ENCODE data around the gene CNTNAP2. TPM values are rescaled to one million over a fixed set of nuclear protein-coding genes. Genes with fewer than 3 reads are reported as not detected.

The CNTNAP2 gene
- total and polyA plus RNA-seq, 2 of the 13 experiments (the other 11 are each of a cell fraction or from before 2014, with no cell fraction given): 0.40 to 0.42 TPM

DNA sequence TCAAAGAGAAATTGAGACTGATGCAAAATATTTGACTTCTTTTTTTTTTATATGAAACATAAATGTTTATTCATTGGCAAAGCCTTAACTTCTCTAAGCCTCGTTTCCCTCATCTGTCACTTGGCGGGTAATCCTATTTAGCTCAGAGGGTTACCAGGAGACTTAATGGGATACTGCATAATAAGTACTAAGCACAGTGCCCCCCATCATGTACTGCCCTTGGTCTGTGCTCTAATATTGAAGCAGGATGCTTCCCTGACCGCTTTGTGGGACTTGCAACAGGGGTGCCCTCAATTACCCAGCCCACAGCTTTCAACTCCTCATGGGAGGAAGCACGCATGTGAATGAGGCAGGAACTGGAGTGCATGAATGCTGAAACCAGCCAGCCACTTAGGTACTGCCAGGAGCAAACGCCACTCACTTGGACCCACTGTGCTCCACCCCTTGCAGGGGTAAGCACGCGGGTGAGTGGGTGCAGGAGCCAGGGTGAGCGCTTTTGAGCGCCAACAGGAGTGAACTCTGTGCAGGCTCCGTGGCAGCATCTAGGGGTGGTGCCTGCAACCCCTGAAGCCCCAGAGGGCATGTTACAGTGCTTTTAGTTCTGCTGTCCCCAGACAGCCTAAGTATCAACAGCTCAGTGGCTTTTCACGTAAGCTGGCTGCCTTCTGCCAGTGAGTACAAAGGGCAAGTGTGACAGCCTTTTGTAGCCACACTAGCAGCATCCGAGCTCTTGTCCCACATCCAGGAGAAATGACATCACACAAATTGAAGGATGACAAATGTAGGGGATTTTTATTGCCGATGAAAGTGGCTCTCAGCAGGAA lies 2264.2 kb downstream of the CNTNAP2 start (continued):
- TF ChIP-seq, protein P1, sequence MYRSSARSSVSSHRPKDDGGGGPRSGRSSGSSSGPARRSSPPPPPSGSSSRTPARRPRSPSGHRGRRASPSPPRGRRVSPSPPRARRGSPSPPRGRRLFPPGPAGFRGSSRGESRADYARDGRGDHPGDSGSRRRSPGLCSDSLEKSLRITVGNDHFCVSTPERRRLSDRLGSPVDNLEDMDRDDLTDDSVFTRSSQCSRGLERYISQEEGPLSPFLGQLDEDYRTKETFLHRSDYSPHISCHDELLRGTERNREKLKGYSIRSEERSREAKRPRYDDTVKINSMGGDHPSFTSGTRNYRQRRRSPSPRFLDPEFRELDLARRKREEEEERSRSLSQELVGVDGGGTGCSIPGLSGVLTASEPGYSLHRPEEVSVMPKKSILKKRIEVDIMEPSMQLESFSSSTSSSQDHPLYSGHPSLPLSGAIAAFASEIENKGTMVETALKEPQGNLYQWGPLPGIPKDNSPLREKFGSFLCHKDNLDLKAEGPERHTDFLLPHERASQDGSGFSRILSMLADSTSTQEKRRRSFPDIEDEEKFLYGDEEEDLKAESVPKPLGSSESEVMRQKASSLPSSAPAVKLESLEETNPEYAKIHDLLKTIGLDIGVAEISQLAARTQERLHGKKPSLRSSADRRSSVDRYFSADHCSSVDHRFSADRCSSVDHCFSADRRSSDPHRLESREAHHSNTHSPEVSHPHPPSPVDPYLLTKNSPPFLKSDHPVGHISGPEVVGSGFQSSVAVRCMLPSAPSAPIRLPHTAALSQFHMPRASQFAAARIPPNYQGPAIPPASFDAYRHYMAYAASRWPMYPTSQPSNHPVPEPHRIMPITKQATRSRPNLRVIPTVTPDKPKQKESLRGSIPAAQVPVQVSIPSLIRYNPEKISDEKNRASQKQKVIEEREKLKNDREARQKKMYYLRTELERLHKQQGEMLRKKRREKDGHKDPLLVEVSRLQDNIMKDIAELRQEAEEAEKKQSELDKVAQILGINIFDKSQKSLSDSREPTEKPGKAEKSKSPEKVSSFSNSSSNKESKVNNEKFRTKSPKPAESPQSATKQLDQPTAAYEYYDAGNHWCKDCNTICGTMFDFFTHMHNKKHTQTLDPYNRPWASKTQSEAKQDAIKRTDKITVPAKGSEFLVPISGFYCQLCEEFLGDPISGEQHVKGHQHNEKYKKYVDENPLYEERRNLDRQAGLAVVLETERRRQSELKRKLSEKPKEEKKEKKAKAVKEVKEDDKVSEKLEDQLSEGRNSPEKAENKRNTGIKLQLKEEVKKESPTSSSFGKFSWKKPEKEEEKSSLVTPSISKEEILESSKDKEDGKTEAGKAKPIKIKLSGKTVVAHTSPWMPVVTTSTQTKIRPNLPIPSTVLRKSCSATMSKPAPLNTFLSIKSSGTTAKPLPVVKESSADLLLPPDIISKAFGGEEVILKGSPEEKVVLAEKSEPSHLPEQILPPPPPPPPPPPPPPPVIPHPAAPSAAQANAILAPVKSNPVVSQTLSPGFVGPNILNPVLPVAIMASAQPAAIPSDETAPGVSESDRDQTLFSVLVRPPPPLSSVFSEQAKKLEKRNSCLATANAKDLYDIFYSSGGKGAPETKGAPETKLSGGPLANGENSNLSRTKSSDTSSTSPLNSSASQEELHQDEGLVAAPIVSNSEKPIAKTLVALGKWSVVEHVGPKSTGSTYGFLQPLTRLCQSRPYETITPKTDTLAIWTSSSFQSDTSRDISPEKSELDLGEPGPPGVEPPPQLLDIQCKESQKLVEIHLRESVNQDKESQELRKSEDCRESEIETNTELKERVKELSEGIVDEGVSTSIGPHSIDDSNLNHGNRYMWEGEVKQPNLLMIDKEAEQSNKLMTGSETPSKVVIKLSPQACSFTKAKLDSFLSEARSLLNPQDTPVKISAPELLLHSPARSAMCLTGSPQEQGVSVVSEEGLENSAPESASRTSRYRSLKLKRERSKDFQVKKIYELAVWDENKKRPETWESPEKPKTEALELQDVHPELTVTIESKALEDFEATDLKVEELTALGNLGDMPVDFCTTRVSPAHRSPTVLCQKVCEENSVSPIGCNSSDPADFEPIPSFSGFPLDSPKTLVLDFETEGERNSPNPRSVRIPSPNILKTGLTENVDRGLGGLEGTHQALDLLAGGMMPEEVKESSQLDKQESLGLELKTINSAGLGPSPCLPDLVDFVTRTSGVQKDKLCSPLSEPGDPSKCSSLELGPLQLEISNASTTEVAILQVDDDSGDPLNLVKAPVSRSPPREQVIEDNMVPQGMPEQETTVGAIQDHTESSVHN (CRISPR knock-in tag; IDR thresholded peaks at IDR 0.05): no peak

DNA sequence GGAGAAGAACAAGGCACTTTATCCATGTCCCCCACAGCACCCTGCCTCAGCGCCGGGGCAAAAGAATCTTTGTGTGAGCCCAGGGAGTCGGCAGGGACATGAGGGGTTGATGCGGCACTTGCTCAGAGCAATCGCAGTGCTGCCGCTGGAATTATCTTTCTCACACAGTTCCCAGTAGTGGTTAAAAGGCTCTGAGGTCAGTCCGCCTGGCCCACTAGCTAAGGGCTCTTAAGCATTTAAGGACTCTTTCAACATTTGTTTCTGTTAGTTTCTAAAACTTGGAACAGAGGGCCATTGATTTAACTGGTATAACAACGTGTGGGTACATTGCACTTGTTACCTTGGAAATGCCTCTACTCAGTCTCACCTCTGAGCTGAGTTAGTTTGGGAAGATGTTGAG lies 2266.0 kb downstream of the CNTNAP2 start:
- BruUV-seq (replicated peaks): no TSS peak
- Histone ChIP-seq H2AFZ (ENCODE audit: low read length) (no peak overlapping the region), H3K4me1 (ENCODE audit: insufficient read depth, low read length) (peaks cover 10% of the 10 kb centered on the region), H4K20me1 (ENCODE audit: insufficient read depth, low read length) (no peaks in the 10 kb centered on the region), H3K4me2 (ENCODE audit: low read depth, low read length) (no peak overlapping the region), H3K27ac (ENCODE audit: extremely low read length, insufficient read depth, low read length) (no peak overlapping the region), H3K9ac (ENCODE audit: insufficient read depth, low read depth, low read length) (no peak overlapping the region), H3K36me3 (replicated peaks in 1 of 2; ENCODE audit: control insufficient read depth in 1 of 2, insufficient read depth in 2 of 2, low read length in 2 of 2) (no peaks in the 10 kb centered on the region), H3K9me3 (ENCODE audit: low read length) (no peaks in the 10 kb centered on the region), H3K4me3 (replicated peaks in 1 of 3; ENCODE audit: insufficient read depth in 1 of 3, low read depth in 2 of 3, low read length in 3 of 3) (no peak overlapping the region), H3K79me2 (ENCODE audit: insufficient read depth, low read length) (no peaks in the 10 kb centered on the region), H3K27me3 (ENCODE audit: control insufficient read depth in 1 of 2, insufficient read depth in 2 of 2, low read length in 2 of 2) (no peaks in the 10 kb centered on the region)
- ATAC-seq (no peak), DNase-seq (ENCODE audit: low spot score) (no peak), FAIRE-seq (no peak)
- intact Hi-C loops (cut with micrococcal nuclease; ENCODE audit: unreplicated experiment): no loop called here
- WGBS (ENCODE audit: low lambda C conversion rate): 71% methylated on average over 8 of the region's 8 CpGs
- POLR2A ChIA-PET: no interaction called here
- in situ Hi-C loops (cut with HindIII; ENCODE audit: extremely low pct_ligation_motif_present, low pct_unique_long_range_greater_than_20kb): no loop called here
- CTCF ChIA-PET (ENCODE audit: low intra/inter-chr PET ratio, low total read pairs): no interaction called here
- TF ChIP-seq GFI1 (CRISPR knock-in tag; IDR thresholded peaks at IDR 0.05; ENCODE audit: borderline replicate concordance) (no peak), MIER3 (CRISPR knock-in tag; IDR thresholded peaks at IDR 0.05; ENCODE audit: borderline replicate concordance) (no peak), IKZF1 (IDR thresholded peaks at IDR 0.05) (no peak), ZNF234 (CRISPR knock-in tag; conservative IDR thresholded peaks at IDR 0.05) (no peak), ZNF180 (CRISPR knock-in tag; IDR thresholded peaks at IDR 0.05; ENCODE audit: borderline replicate concordance, low read depth) (no peak), ZNF746 (CRISPR knock-in tag; IDR thresholded peaks at IDR 0.05) (no peak)
